ENCODE data around the gene TRPM5.

The TRPM5 gene

DNA sequence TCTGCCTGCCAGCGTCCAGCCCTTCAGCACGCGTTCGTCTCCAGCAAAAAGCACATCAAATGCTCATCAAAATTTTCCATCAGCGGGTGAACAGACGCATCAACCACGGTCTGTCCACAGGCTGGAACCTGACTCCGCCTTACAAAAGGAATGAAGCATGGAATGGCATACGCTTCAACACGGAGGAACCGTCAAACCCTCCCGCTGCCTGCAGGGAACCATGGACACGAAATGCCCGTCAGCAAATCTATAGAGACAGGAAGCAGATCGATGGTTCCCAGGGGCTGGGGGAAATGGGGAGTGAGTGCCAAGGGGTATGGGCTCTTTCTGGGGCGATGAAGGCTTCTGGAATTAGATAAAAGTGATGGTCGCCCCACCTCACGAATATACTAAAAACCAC, 27.5 kb downstream of the TRPM5 start:
- no peak for TF ChIP-seq GABPA (IDR thresholded peaks at IDR 0.05; ENCODE audit: low read depth)
- no peak for TF ChIP-seq SPI1 (IDR thresholded peaks at IDR 0.05; ENCODE audit: borderline replicate concordance, low read depth)
- no peak for TF ChIP-seq POLR2AphosphoS5 (IDR thresholded peaks at IDR 0.05; ENCODE audit: low read depth)
- TF ChIP-seq, protein P1, sequence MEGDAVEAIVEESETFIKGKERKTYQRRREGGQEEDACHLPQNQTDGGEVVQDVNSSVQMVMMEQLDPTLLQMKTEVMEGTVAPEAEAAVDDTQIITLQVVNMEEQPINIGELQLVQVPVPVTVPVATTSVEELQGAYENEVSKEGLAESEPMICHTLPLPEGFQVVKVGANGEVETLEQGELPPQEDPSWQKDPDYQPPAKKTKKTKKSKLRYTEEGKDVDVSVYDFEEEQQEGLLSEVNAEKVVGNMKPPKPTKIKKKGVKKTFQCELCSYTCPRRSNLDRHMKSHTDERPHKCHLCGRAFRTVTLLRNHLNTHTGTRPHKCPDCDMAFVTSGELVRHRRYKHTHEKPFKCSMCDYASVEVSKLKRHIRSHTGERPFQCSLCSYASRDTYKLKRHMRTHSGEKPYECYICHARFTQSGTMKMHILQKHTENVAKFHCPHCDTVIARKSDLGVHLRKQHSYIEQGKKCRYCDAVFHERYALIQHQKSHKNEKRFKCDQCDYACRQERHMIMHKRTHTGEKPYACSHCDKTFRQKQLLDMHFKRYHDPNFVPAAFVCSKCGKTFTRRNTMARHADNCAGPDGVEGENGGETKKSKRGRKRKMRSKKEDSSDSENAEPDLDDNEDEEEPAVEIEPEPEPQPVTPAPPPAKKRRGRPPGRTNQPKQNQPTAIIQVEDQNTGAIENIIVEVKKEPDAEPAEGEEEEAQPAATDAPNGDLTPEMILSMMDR (IDR thresholded peaks at IDR 0.05; ENCODE audit: insufficient read depth, low read length), result no peak
- TF ChIP-seq, protein P2, sequence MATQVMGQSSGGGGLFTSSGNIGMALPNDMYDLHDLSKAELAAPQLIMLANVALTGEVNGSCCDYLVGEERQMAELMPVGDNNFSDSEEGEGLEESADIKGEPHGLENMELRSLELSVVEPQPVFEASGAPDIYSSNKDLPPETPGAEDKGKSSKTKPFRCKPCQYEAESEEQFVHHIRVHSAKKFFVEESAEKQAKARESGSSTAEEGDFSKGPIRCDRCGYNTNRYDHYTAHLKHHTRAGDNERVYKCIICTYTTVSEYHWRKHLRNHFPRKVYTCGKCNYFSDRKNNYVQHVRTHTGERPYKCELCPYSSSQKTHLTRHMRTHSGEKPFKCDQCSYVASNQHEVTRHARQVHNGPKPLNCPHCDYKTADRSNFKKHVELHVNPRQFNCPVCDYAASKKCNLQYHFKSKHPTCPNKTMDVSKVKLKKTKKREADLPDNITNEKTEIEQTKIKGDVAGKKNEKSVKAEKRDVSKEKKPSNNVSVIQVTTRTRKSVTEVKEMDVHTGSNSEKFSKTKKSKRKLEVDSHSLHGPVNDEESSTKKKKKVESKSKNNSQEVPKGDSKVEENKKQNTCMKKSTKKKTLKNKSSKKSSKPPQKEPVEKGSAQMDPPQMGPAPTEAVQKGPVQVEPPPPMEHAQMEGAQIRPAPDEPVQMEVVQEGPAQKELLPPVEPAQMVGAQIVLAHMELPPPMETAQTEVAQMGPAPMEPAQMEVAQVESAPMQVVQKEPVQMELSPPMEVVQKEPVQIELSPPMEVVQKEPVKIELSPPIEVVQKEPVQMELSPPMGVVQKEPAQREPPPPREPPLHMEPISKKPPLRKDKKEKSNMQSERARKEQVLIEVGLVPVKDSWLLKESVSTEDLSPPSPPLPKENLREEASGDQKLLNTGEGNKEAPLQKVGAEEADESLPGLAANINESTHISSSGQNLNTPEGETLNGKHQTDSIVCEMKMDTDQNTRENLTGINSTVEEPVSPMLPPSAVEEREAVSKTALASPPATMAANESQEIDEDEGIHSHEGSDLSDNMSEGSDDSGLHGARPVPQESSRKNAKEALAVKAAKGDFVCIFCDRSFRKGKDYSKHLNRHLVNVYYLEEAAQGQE (IDR thresholded peaks at IDR 0.05; ENCODE audit: insufficient replicate concordance, low read depth), result no peak
- Histone ChIP-seq H3K27ac (replicated peaks) (no peak overlapping the region), H3K27me3 (ENCODE audit: insufficient read depth, poor library complexity, severe bottlenecking) (no peaks in the 10 kb centered on the region), H3K4me3 (replicated peaks; ENCODE audit: insufficient read depth, low read length) (no peak overlapping the region)
- DNase-seq (ENCODE audit: low read depth in 1 of 2, low spot score in 1 of 2), result no peak

DNA sequence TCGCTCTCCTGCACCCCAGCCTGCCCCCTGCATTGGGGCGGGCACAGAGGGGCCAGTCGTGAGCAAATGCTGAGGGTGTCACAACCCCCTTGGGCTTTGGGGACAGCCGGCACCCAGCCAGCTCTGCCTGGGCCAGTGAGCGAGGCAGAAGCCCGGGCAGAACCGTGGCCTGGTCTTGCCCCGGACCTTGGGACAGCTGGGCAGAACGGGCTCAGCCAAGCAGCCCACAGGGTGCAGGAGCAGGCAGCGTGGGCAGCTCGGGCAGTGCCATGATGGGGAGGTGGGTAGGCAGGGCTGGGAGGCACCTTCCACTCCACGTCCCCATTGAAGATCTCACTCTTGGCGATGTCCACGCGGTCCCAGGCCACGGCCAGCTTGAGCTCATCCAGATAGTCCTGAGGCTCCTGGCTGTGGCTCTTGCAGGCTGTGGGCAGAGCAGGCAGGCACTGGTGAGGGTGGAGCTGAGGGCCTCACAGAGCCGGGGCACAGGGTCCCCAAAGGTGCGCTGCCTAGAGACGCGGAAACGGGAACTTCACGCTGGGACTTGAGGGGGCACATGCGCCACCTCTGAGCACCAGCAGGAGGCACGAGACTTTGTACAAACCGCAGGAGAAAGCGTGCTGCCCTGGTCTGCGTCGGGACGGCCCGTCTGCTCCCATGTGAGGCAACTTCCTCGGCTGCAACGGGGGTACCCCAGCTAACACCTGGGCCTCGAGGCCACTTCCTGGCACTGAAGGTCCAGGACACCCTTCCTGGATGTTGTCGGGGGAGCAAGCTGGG, 28.5 kb downstream of the TRPM5 start:
- H3K27me3 ChIP-seq (ENCODE audit: insufficient read depth, poor library complexity, severe bottlenecking), result no peaks in the 10 kb centered on the region
- TF ChIP-seq, protein P2 (IDR thresholded peaks at IDR 0.05; ENCODE audit: insufficient replicate concordance, low read depth), result no peak
- TF ChIP-seq SPI1 (IDR thresholded peaks at IDR 0.05; ENCODE audit: borderline replicate concordance, low read depth) (no peak), POLR2AphosphoS5 (IDR thresholded peaks at IDR 0.05; ENCODE audit: low read depth) (no peak), GABPA (IDR thresholded peaks at IDR 0.05; ENCODE audit: low read depth) (no peak)
- TF ChIP-seq, protein P1 (IDR thresholded peaks at IDR 0.05; ENCODE audit: insufficient read depth, low read length), result peak; percentile 24
- peak in 1 of 2 experiments; percentile 31 for DNase-seq (ENCODE audit: low read depth in 1 of 2, low spot score in 1 of 2)
- no peak overlapping the region for H3K27ac ChIP-seq (replicated peaks)
- H3K4me3 ChIP-seq (replicated peaks; ENCODE audit: insufficient read depth, low read length), result no peak overlapping the region

DNA sequence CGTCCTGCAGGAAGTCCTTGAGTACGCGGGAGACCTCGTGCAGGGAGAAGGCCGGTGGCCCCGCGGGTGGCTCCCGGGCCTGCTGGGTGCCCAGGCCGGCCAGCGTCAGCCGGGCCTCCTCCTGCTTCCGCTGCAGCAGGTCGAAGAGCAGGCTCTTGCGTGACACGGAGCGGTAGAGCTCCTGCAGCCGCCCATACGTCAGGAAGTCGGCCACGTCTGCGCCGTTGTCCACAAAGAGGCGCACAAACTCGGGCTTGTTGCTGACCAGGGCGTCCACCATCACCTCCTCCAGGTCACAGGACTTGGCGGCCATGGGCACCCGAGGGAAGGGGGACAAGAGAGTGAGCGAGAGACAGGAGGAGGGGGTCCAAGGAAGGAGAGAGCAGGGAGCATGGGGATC, 29.1 kb downstream of the TRPM5 start:
- no peak for TF ChIP-seq POLR2AphosphoS5 (IDR thresholded peaks at IDR 0.05; ENCODE audit: low read depth)
- TF ChIP-seq, protein P1 (IDR thresholded peaks at IDR 0.05; ENCODE audit: insufficient read depth, low read length), result no peak
- TF ChIP-seq GABPA (IDR thresholded peaks at IDR 0.05; ENCODE audit: low read depth), result no peak
- no peak for TF ChIP-seq SPI1 (IDR thresholded peaks at IDR 0.05; ENCODE audit: borderline replicate concordance, low read depth)
- TF ChIP-seq, protein P2 (IDR thresholded peaks at IDR 0.05; ENCODE audit: insufficient replicate concordance, low read depth), result no peak
- no peak for DNase-seq (ENCODE audit: low read depth in 1 of 2, low spot score in 1 of 2)
- Histone ChIP-seq H3K4me3 (replicated peaks; ENCODE audit: insufficient read depth, low read length) (no peak overlapping the region), H3K27me3 (ENCODE audit: insufficient read depth, poor library complexity, severe bottlenecking) (no peaks in the 10 kb centered on the region), H3K27ac (replicated peaks) (no peak overlapping the region)

Data from HL-60 (cell line).